NCI-H1105 (cell line): ENCODE measurements around the gene TEC.

ENCODE experiments used
- DNase-seq: peaks from one replicate; lab custom pipeline; 2025; lab: John Stamatoyannopoulos, UW

The TEC gene

GRCh38 chr4:48269861-48270522, 354 bp upstream of the TEC start:
- no peak for DNase-seq

GRCh38 chr4:48267574-48267973, 2.1 kb downstream of the TEC start:
- DNase-seq, result no peak

- no peak for DNase-seq
Observed at GRCh38 chr4:48266781-48267180, 2.9 kb downstream of the TEC start.

- DNase-seq, result no peak
Observed at GRCh38 chr4:48262926-48263325, 6.7 kb downstream of the TEC start.

- DNase-seq, result no peak
Observed at GRCh38 chr4:48262484-48262883, 7.2 kb downstream of the TEC start.

GRCh38 chr4:48261281-48261680, 8.4 kb downstream of the TEC start:
- DNase-seq, result no peak

- no peak for DNase-seq
Observed at GRCh38 chr4:48259748-48260147, 9.9 kb downstream of the TEC start.

- no peak for DNase-seq
Observed at GRCh38 chr4:48258845-48259397, 10.7 kb downstream of the TEC start.

- no peak for DNase-seq
Observed at GRCh38 chr4:48255959-48256342, 13.7 kb downstream of the TEC start.

GRCh38 chr4:48255072-48255958, 14.3 kb downstream of the TEC start:
- no peak for DNase-seq

GRCh38 chr4:48254381-48255071, 15.1 kb downstream of the TEC start:
- peak; percentile 75 for DNase-seq

GRCh38 chr4:48252313-48252712, 17.3 kb downstream of the TEC start:
- no peak for DNase-seq

GRCh38 chr4:48250980-48251379, 18.7 kb downstream of the TEC start:
- no peak for DNase-seq

- DNase-seq, result no peak
Observed at GRCh38 chr4:48250343-48250742, 19.3 kb downstream of the TEC start.

GRCh38 chr4:48249378-48249777, 20.3 kb downstream of the TEC start:
- DNase-seq, result no peak

GRCh38 chr4:48248559-48248953, 21.1 kb downstream of the TEC start:
- DNase-seq, result no peak

GRCh38 chr4:48247878-48248558, 21.6 kb downstream of the TEC start:
- DNase-seq, result no peak

- DNase-seq, result no peak
Observed at GRCh38 chr4:48247142-48247877, 22.3 kb downstream of the TEC start.

GRCh38 chr4:48244665-48245064, 25.0 kb downstream of the TEC start:
- no peak for DNase-seq

- DNase-seq, result no peak
Observed at GRCh38 chr4:48243887-48244286, 25.8 kb downstream of the TEC start.

- DNase-seq, result no peak
Observed at GRCh38 chr4:48243429-48243828, 26.2 kb downstream of the TEC start.
